HepG2 (cell line): Measurements from ENCODE around the gene CDH13. TPM values are rescaled to one million over a fixed set of nuclear protein-coding genes. Genes with fewer than 3 reads are reported as not detected.

Experiments used
- ATAC-seq: fragments of 200-7000 bp; cut with Tn5 transposase; 3 replicates; pipeline ENCODE4 v1.9.1; 2020; ENCODE audit warnings: mild to moderate bottlenecking, moderate library complexity
- BruUV-seq: library from RNA; stranded (reverse); fragments of 400-500 nt; replicated peaks from 2 replicates; lab custom pipeline; 2021; lab: Mats Ljungman, UMichigan
- CTCF ChIA-PET: fragments of 300-600 bp; formaldehyde crosslinking; extraction: SDS; loops from one replicate; lab custom pipeline; 2021; ENCODE audit warnings: low total read pairs, inconsistent platforms, low intra/inter-chr PET ratio; lab: Yijun Ruan, JAX
- POLR2A ChIA-PET: fragments of 350-600 bp; sonication (Branson Sonifier 250); formaldehyde crosslinking; loops from one replicate; lab custom pipeline; 2020; ENCODE audit warnings: antibody characterized with exemption, inconsistent platforms; lab: Yijun Ruan, JAX
- DNase-seq: peaks from one replicate; pipeline ENCODE4 v3.0.0-alpha.2; 2015; ENCODE audit warnings: low spot score
- FAIRE-seq: peaks from 3 replicates; lab custom pipeline; 2011; peaks lifted over from hg19 to GRCh38; lab: Jason Lieb, UNC
- H2AFZ ChIP-seq: one replicate; pipeline ENCODE4 v1.6.1; 2011; ENCODE audit warnings: low read length, inconsistent platforms
- H3K27ac ChIP-seq: fragments of 300-600 bp; 3 replicates; pipeline ENCODE4 v1.8.0; 2011; ENCODE audit warnings: mixed run types, mild to moderate bottlenecking, mixed read lengths, low read length, inconsistent platforms; ENCODE audit not compliant: insufficient read depth; ENCODE audit errors: extremely low read length
- H3K27me3 ChIP-seq, 2 experiments: fragments of 200-600 bp in 1 of 2; 2 replicates in 1 of 2; 3 replicates in 1 of 2; pipeline versions ENCODE4 v1.6.0 to v1.8.0; 2011; ENCODE audit warnings: low read length in 2 of 2, mild to moderate bottlenecking in 2 of 2, moderate library complexity in 2 of 2, inconsistent platforms in 1 of 2; ENCODE audit not compliant: insufficient read depth in 2 of 2, control insufficient read depth in 1 of 2
- H3K36me3 ChIP-seq, 2 experiments: fragments of 200-600 bp in 1 of 2; replicated peaks in 1 of 2; 2 replicates in 1 of 2; 3 replicates in 1 of 2; pipeline versions ENCODE4 v1.5.1 to v1.8.0; 2011; ENCODE audit warnings: low read length in 2 of 2, inconsistent platforms in 1 of 2; ENCODE audit not compliant: insufficient read depth in 2 of 2, control insufficient read depth in 1 of 2
- H3K4me1 ChIP-seq: 2 replicates; pipeline ENCODE4 v1.5.1; 2012; ENCODE audit warnings: low read length, inconsistent platforms; ENCODE audit not compliant: insufficient read depth
- H3K4me2 ChIP-seq: 2 replicates; pipeline ENCODE4 v1.6.0; 2011; ENCODE audit warnings: low read depth, low read length, inconsistent platforms
- H3K4me3 ChIP-seq, 3 experiments: fragments of 200-600 bp in 1 of 3; sonication (generic), shearing (Covaris generic) in 1 of 3; replicated peaks in 1 of 3; 2 replicates each; pipeline ENCODE4 v1.5.1; 2011 to 2016; ENCODE audit warnings: low read length in 3 of 3, inconsistent platforms in 2 of 3, low read depth in 2 of 3, mild to moderate bottlenecking in 2 of 3, control low read depth in 1 of 3, mixed read lengths in 1 of 3; ENCODE audit not compliant: insufficient read depth in 1 of 3
- H3K79me2 ChIP-seq: one replicate; pipeline ENCODE4 v1.6.1; 2011; ENCODE audit warnings: low read length, inconsistent platforms; ENCODE audit not compliant: insufficient read depth
- H3K9ac ChIP-seq: 2 replicates; pipeline ENCODE4 v1.6.0; 2011; ENCODE audit warnings: mild to moderate bottlenecking, low read depth, low read length, inconsistent platforms; ENCODE audit not compliant: insufficient read depth
- H3K9me3 ChIP-seq: 2 replicates; pipeline ENCODE4 v1.5.1; 2012; ENCODE audit warnings: mild to moderate bottlenecking, low read length
- H4K20me1 ChIP-seq: 2 replicates; pipeline ENCODE4 v1.6.0; 2011; ENCODE audit warnings: inconsistent platforms, mild to moderate bottlenecking, low read length, moderate library complexity; ENCODE audit not compliant: insufficient read depth
- CHCHD3 ChIP-seq: sonication (generic); formaldehyde crosslinking; IDR thresholded peaks from 2 replicates; pipeline ENCODE4 v1.8.0; 2022; ENCODE audit warnings: mild to moderate bottlenecking, missing genetic modification reagents, moderate library complexity
- HMG20A ChIP-seq: IDR thresholded peaks from 2 replicates; pipeline ENCODE4 v1.6.1; 2016; ENCODE audit warnings: borderline replicate concordance
- PATZ1 ChIP-seq: sonication (generic); formaldehyde crosslinking; IDR thresholded peaks from 2 replicates; pipeline ENCODE4 v1.4.0; 2020; ENCODE audit warnings: missing genetic modification reagents
- PHF5A ChIP-seq: IDR thresholded peaks from one replicate; pipeline ENCODE4 v1.6.1; 2018; ENCODE audit warnings: low read depth, missing genetic modification reagents; ENCODE audit not compliant: unreplicated experiment
- REL ChIP-seq: sonication (generic); formaldehyde crosslinking; conservative IDR thresholded peaks from 2 replicates; pipeline ENCODE4 v1.8.0; 2022; ENCODE audit warnings: mild to moderate bottlenecking, missing genetic modification reagents, moderate library complexity
- RFX3 ChIP-seq: IDR thresholded peaks from 2 replicates; pipeline ENCODE4 v1.6.1; 2016; ENCODE audit warnings: missing biosample characterization, missing genetic modification reagents
- RNF219 ChIP-seq: sonication (generic); formaldehyde crosslinking; IDR thresholded peaks from 2 replicates; pipeline ENCODE4 v1.5.0; 2020; ENCODE audit warnings: mild to moderate bottlenecking, missing genetic modification reagents
- SUZ12 ChIP-seq: fragments of 150-350 bp; IDR thresholded peaks from 2 replicates; pipeline ENCODE4 v1.6.1; 2014; ENCODE audit warnings: low read depth, low read length
- TCF12 ChIP-seq, 2 experiments: fragments of 450-650 bp in 1 of 2; sonication (generic) in 1 of 2; formaldehyde crosslinking in 1 of 2; IDR thresholded peaks; 2 replicates each; pipeline versions ENCODE4 v1.6.1 to v1.8.0; 2017 to 2022; ENCODE audit warnings: antibody characterized with exemption in 1 of 2, mild to moderate bottlenecking in 1 of 2, missing genetic modification reagents in 1 of 2, moderate library complexity in 1 of 2
- TIGD3 ChIP-seq: sonication (generic); formaldehyde crosslinking; IDR thresholded peaks from 2 replicates; pipeline ENCODE4 v1.5.1; 2020; ENCODE audit warnings: mild to moderate bottlenecking, missing genetic modification reagents, borderline replicate concordance
- ZNF788 ChIP-seq: sonication (generic); formaldehyde crosslinking; IDR thresholded peaks from 2 replicates; pipeline ENCODE4 v1.5.0; 2020; ENCODE audit warnings: mild to moderate bottlenecking, missing genetic modification reagents, borderline replicate concordance
- WGBS: methylation state at CpG from one replicate; pipeline ENCODE4 v1.1.6; 2017; ENCODE audit warnings: low lambda C conversion rate; 5-methylcytosine and 5-hydroxymethylcytosine counted together
- in situ Hi-C: cut with HindIII; loops from 2 replicates; pipeline ENCODE4 v1.10.0; 2017; ENCODE audit warnings: low pct_unique_long_range_greater_than_20kb; ENCODE audit not compliant: extremely low pct_ligation_motif_present
- intact Hi-C: fragments of 100-400 bp; cut with micrococcal nuclease; formaldehyde crosslinking; loops from one replicate; pipeline ENCODE4 v1.10.0; 2022; ENCODE audit not compliant: unreplicated experiment
- polyA plus RNA-seq, 8 experiments: library from polyadenylated mRNA; depleted of rRNA in 3 of 8; stranded (reverse) in 7 of 8; unstranded in 1 of 8; fragments of >200 nt; fragmentation: Illumina TruSeq in 4 of 8; extraction: Trizol in 4 of 8; gene quantifications; 2 replicates each; pipeline versions ENCODE4 v1.2.1 to v1.2.3, GENCODE V29; 2011 to 2016; ENCODE audit warnings: low read depth in 4 of 8, missing spikeins in 1 of 8, mixed read lengths in 1 of 8; ENCODE audit not compliant: insufficient read depth in 1 of 8
- total RNA-seq, 5 experiments: library from RNA; depleted of rRNA; stranded (reverse); fragments of >200 nt; fragmentation: Illumina TruSeq; extraction: Trizol; gene quantifications; 2 replicates each; pipeline ENCODE4 v1.2.3, GENCODE V29; 2016; ENCODE audit warnings: low read depth in 1 of 5

CDH13 gene
- total and polyA plus RNA-seq, 2 of the 13 experiments (the other 11 are each of a cell fraction or from before 2014, with no cell fraction given): not detected

- TF ChIP-seq TIGD3 (CRISPR knock-in tag) (no peak), PATZ1 (CRISPR knock-in tag) (no peak), RNF219 (CRISPR knock-in tag) (no peak)
These were observed 40.6 kb upstream of the CDH13 start (continued) for GRCh38 chr16:82586130-82586529.

GRCh38 chr16:82587289-82587688 lies 39.5 kb upstream of the CDH13 start:
- no TSS peak for BruUV-seq
- no peaks in the 10 kb centered on the region for H3K4me1 ChIP-seq
- no peak overlapping the region for H3K4me3 ChIP-seq
- DNase-seq: no peak
- H3K27me3 ChIP-seq: peaks cover 3% of the 10 kb centered on the region in 2 experiments; a peak in 2 of 5 replicates
- ChIA-PET CTCF (no interaction called here), POLR2A (no interaction called here)
- H3K9me3 ChIP-seq: no peaks in the 10 kb centered on the region
- no peaks in the 10 kb centered on the region for H3K79me2 ChIP-seq
- H3K36me3 ChIP-seq: no peaks in the 10 kb centered on the region
- TF ChIP-seq REL (no peak), RFX3 (no peak), ZNF788 (no peak), SUZ12 (no peak), HMG20A (CRISPR knock-in tag) (no peak), TCF12 (IDR thresholded peaks at IDR 0.05) (no peak), TCF12 (CRISPR knock-in tag; IDR thresholded peaks at IDR 0.05) (no peak), CHCHD3 (CRISPR knock-in tag) (no peak), PHF5A (CRISPR knock-in tag) (no peak)
- no peak overlapping the region for H2AFZ ChIP-seq
- no peak overlapping the region for H3K9ac ChIP-seq
- no peak for ATAC-seq
- 29% methylated on average over 7 of the region's 7 CpGs for WGBS
- no peak overlapping the region for H3K4me2 ChIP-seq
- in situ Hi-C loops: no loop called here
- H4K20me1 ChIP-seq: no peaks in the 10 kb centered on the region
- H3K27ac ChIP-seq: no peak overlapping the region
- intact Hi-C loops: loop anchor here (10.0 kb wide), 1 partner anchor 132 kb away; no protein-coding TSS in a partner anchor
- FAIRE-seq: no peak
